H1 (cell line): ENCODE measurements around the gene SOX2. TPM values are rescaled to one million over a fixed set of nuclear protein-coding genes. Genes with fewer than 3 reads are reported as not detected.
A peak's percentile ranks its signal among the peaks of the same experiment; 100 is the strongest.

Experiments used
- CTCF ChIA-PET: fragments of 300-600 bp; sonication (Branson Sonifier 250); formaldehyde crosslinking; loops from one replicate; lab custom pipeline; 2021; ENCODE audit not compliant: partially characterized antibody; lab: Charles Lee
- POLR2A ChIA-PET: fragments of 300-600 bp; sonication (Branson Sonifier 250); formaldehyde crosslinking; loops from one replicate; lab custom pipeline; 2021; ENCODE audit warnings: inconsistent platforms; ENCODE audit not compliant: partially characterized antibody; lab: Charles Lee
- DNase-seq, 2 experiments: peaks; one replicate each; pipeline versions ENCODE4 v3.0.0 to v3.0.0-alpha.2; 2010 to 2022; ENCODE audit warnings: low spot score in 2 of 2, low read depth in 1 of 2, mixed read lengths in 1 of 2
- FAIRE-seq: peaks from 2 replicates; lab custom pipeline; 2011; peaks lifted over from hg19 to GRCh38; lab: Jason Lieb, UNC
- H2AFZ ChIP-seq: 2 replicates; pipeline ENCODE4 v1.8.1; 2012; ENCODE audit warnings: low read length, inconsistent platforms
- H2AK5ac ChIP-seq: 2 replicates; pipeline ENCODE4 v1.6.1; 2013; ENCODE audit warnings: low read depth, low read length
- H2BK120ac ChIP-seq: replicated peaks from 2 replicates; pipeline ENCODE3; 2013; ENCODE audit warnings: low read depth, low read length, inconsistent platforms
- H2BK12ac ChIP-seq: 2 replicates; pipeline ENCODE4 v1.6.1; 2013; ENCODE audit warnings: low read depth, low read length
- H2BK15ac ChIP-seq: 2 replicates; pipeline ENCODE4 v1.6.1; 2013; ENCODE audit warnings: low read length
- H2BK20ac ChIP-seq: 2 replicates; pipeline ENCODE4 v1.6.1; 2013; ENCODE audit warnings: low read length
- H2BK5ac ChIP-seq: 2 replicates; pipeline ENCODE4 v1.6.1; 2013; ENCODE audit warnings: low read depth, low read length
- H3K14ac ChIP-seq: 2 replicates; pipeline ENCODE4 v1.6.1; 2013; ENCODE audit warnings: inconsistent platforms; ENCODE audit not compliant: insufficient read length
- H3K18ac ChIP-seq: 2 replicates; pipeline ENCODE4 v1.6.1; 2013; ENCODE audit warnings: low read length; ENCODE audit errors: extremely low read depth
- H3K23ac ChIP-seq: 2 replicates; pipeline ENCODE4 v1.6.1; 2013; ENCODE audit warnings: inconsistent platforms; ENCODE audit not compliant: insufficient read length
- H3K23me2 ChIP-seq: 2 replicates; pipeline ENCODE4 v1.6.1; 2013; ENCODE audit warnings: low read depth, low read length
- H3K27ac ChIP-seq: 2 replicates; pipeline ENCODE4 v1.6.1; 2011; ENCODE audit warnings: low read depth, low read length, inconsistent platforms
- H3K27me3 ChIP-seq, 4 experiments: replicated peaks in 1 of 4; 1 replicate in 1 of 4; 2 replicates in 3 of 4; pipeline versions ENCODE4 v1.6.1 to v1.8.1; 2011 to 2013; ENCODE audit warnings: low read length in 3 of 4, mild to moderate bottlenecking in 3 of 4, inconsistent platforms in 2 of 4, mixed read lengths in 2 of 4, moderate library complexity in 1 of 4; ENCODE audit not compliant: control insufficient read depth in 3 of 4, insufficient read depth in 3 of 4; ENCODE audit errors: extremely low read depth in 1 of 4
- H3K36me3 ChIP-seq, 4 experiments: 2 replicates each; pipeline versions ENCODE4 v1.6.1 to v1.8.1; 2011 to 2013; ENCODE audit warnings: mild to moderate bottlenecking in 4 of 4, low read length in 3 of 4, moderate library complexity in 2 of 4, control low read depth in 1 of 4, inconsistent platforms in 1 of 4; ENCODE audit not compliant: insufficient read depth in 4 of 4, control insufficient read depth in 2 of 4
- H3K4ac ChIP-seq: replicated peaks from 2 replicates; pipeline ENCODE3; 2013; ENCODE audit warnings: low read length, low read depth, mixed read lengths, inconsistent platforms; ENCODE audit not compliant: insufficient read length
- H3K4me1 ChIP-seq, 4 experiments: replicated peaks in 1 of 4; 1 replicate in 1 of 4; 2 replicates in 3 of 4; pipeline versions ENCODE4 v1.6.1 to v1.8.1; 2011 to 2013; ENCODE audit warnings: low read length in 3 of 4, inconsistent platforms in 2 of 4, mixed read lengths in 1 of 4; ENCODE audit not compliant: insufficient read depth in 4 of 4, control insufficient read depth in 3 of 4
- H3K4me2 ChIP-seq, 2 experiments: 2 replicates each; pipeline versions ENCODE4 v1.6.1 to v1.8.1; 2011 to 2013; ENCODE audit warnings: low read depth in 2 of 2, low read length in 2 of 2, control low read depth in 1 of 2, inconsistent platforms in 1 of 2, mild to moderate bottlenecking in 1 of 2; ENCODE audit not compliant: insufficient read depth in 1 of 2
- H3K4me3 ChIP-seq, 4 experiments: fragments of 200-600, 300-600 bp in 1 of 4; sonication (generic), shearing (Covaris generic), sonication (Bioruptor Twin) in 1 of 4; 2 replicates each; pipeline versions ENCODE4 v1.5.1 to v1.8.1; 2011 to 2016; ENCODE audit warnings: low read length in 4 of 4, low read depth in 3 of 4, control low read depth in 2 of 4, inconsistent platforms in 2 of 4, mild to moderate bottlenecking in 2 of 4, mixed read lengths in 1 of 4, moderate library complexity in 1 of 4; ENCODE audit not compliant: insufficient read depth in 2 of 4; ENCODE audit errors: extremely low read depth in 1 of 4
- H3K56ac ChIP-seq: replicated peaks from 2 replicates; pipeline ENCODE3; 2013; ENCODE audit warnings: low read depth, mild to moderate bottlenecking, mixed read lengths, low read length, inconsistent platforms; ENCODE audit not compliant: insufficient read length
- H3K79me1 ChIP-seq: 2 replicates; pipeline ENCODE4 v1.6.1; 2013; ENCODE audit warnings: low read depth, low read length, control low read depth
- H3K79me2 ChIP-seq, 2 experiments: 2 replicates each; pipeline versions ENCODE4 v1.6.1 to v1.8.1; 2012 to 2013; ENCODE audit warnings: low read length in 2 of 2, mild to moderate bottlenecking in 2 of 2, inconsistent platforms in 1 of 2; ENCODE audit not compliant: insufficient read depth in 2 of 2, control insufficient read depth in 1 of 2
- H3K9ac ChIP-seq, 4 experiments: replicated peaks in 1 of 4; 1 replicate in 1 of 4; 2 replicates in 3 of 4; pipeline versions ENCODE4 v1.6.1 to v1.8.1; 2011 to 2013; ENCODE audit warnings: low read depth in 3 of 4, low read length in 3 of 4, control low read depth in 2 of 4, mild to moderate bottlenecking in 2 of 4, moderate library complexity in 2 of 4, inconsistent platforms in 1 of 4; ENCODE audit errors: extremely low read depth in 1 of 4
- H3K9me3 ChIP-seq, 2 experiments: 2 replicates each; pipeline versions ENCODE4 v1.6.1 to v1.8.1; 2012 to 2013; ENCODE audit warnings: mild to moderate bottlenecking in 2 of 2, moderate library complexity in 2 of 2, control low read depth in 1 of 2, inconsistent platforms in 1 of 2, low read depth in 1 of 2, low read length in 1 of 2, mixed read lengths in 1 of 2; ENCODE audit not compliant: insufficient read depth in 2 of 2
- H4K20me1 ChIP-seq, 2 experiments: replicated peaks in 1 of 2; 2 replicates each; pipeline versions ENCODE3 to v1.8.1; 2011 to 2013; ENCODE audit warnings: inconsistent platforms in 2 of 2, low read length in 2 of 2, mild to moderate bottlenecking in 1 of 2; ENCODE audit not compliant: insufficient read depth in 2 of 2, control insufficient read depth in 1 of 2
- H4K5ac ChIP-seq: 2 replicates; pipeline ENCODE4 v1.6.1; 2013; ENCODE audit warnings: low read length, low read depth, mixed read lengths, inconsistent platforms; ENCODE audit not compliant: insufficient read length
- H4K8ac ChIP-seq: 2 replicates; pipeline ENCODE4 v1.8.0; 2013; ENCODE audit warnings: mild to moderate bottlenecking, moderate library complexity, low read length, inconsistent platforms; ENCODE audit not compliant: insufficient read depth; ENCODE audit errors: extremely low read depth
- H4K91ac ChIP-seq: replicated peaks from 2 replicates; pipeline ENCODE3; 2013; ENCODE audit warnings: low read length, mixed read lengths, inconsistent platforms; ENCODE audit not compliant: insufficient read length
- EP300 ChIP-seq, 2 experiments: IDR thresholded peaks; 1 replicate in 1 of 2; 2 replicates in 1 of 2; pipeline ENCODE4 v1.6.1; 2011 to 2012; ENCODE audit warnings: low read depth in 2 of 2, low read length in 2 of 2, mild to moderate bottlenecking in 2 of 2, borderline replicate concordance in 1 of 2, inconsistent platforms in 1 of 2, moderate library complexity in 1 of 2
- GTF2F1 ChIP-seq: IDR thresholded peaks from 2 replicates; pipeline ENCODE4 v1.6.1; 2012; ENCODE audit warnings: low read depth, low read length, improper control_type of control experiment, borderline replicate concordance
- KDM4A ChIP-seq: IDR thresholded peaks from one replicate; pipeline ENCODE4 v1.7.1; 2012; ENCODE audit warnings: low read depth, mild to moderate bottlenecking, moderate library complexity, low read length, inconsistent platforms; ENCODE audit not compliant: severe bottlenecking
- MAFK ChIP-seq: IDR thresholded peaks from 2 replicates; pipeline ENCODE4 v1.6.1; 2012; ENCODE audit warnings: low read depth, mild to moderate bottlenecking, improper control_type of control experiment, low read length
- NRF1 ChIP-seq: IDR thresholded peaks from 2 replicates; pipeline ENCODE4 v1.6.1; 2011; ENCODE audit warnings: mild to moderate bottlenecking, low read depth, low read length, improper control_type of control experiment
- PHF8 ChIP-seq: fragments of 200-600 bp; sonication (generic); conservative IDR thresholded peaks from 2 replicates; pipeline ENCODE4 v1.7.1; 2012; ENCODE audit warnings: low read depth, mild to moderate bottlenecking, inconsistent platforms, low read length, moderate library complexity
- SP1 ChIP-seq: IDR thresholded peaks from 2 replicates; pipeline ENCODE4 v1.6.1; 2011; ENCODE audit warnings: low read depth, low read length
- ZNF274 ChIP-seq: IDR thresholded peaks from 2 replicates; pipeline ENCODE4 v1.7.0; 2012; ENCODE audit warnings: low read length, borderline replicate concordance; ENCODE audit errors: extremely low read depth
- WGBS, 2 experiments: shearing (Covaris generic) in 1 of 2; methylation state at CpG; one replicate each; pipeline versions ENCODE4 v1.1.6 to v1.1.7; 2013 to 2015; ENCODE audit warnings: low lambda C conversion rate in 2 of 2, mixed read lengths in 2 of 2, inconsistent platforms in 1 of 2, low coverage in 1 of 2, missing lambda C conversion rate in 1 of 2; ENCODE audit not compliant: insufficient replicate concordance in 2 of 2, insufficient coverage in 1 of 2, insufficient read length in 1 of 2; ENCODE audit errors: extremely low coverage in 1 of 2, missing lambda C conversion rate in 1 of 2; 5-methylcytosine and 5-hydroxymethylcytosine counted together
- polyA plus RNA-seq, 7 experiments: library from polyadenylated mRNA; depleted of rRNA in 3 of 7; stranded (reverse) in 5 of 7; unstranded in 2 of 7; fragments of >200 nt in 5 of 7; fragments of 200-250 nt in 2 of 7; gene quantifications; 1 replicate in 5 of 7; 2 replicates in 1 of 7; 4 replicates in 1 of 7; pipeline versions ENCODE4 v1.2.1 to v1.2.3, GENCODE V29; 2011 to 2013; ENCODE audit warnings: missing spikeins in 2 of 7, mixed read lengths in 2 of 7
- total RNA-seq: library from RNA; stranded (reverse); fragmentation: NEBNext Ultra II Directional; extraction: Animal tissue kit (Norgen Biotek cat#: 25700); gene quantifications from 2 replicates; pipeline ENCODE4 v1.2.1, GENCODE V29; 2021

The SOX2 gene
- total and polyA plus RNA-seq, 2 of the 8 experiments (the other 6 are each of a cell fraction or from before 2014, with no cell fraction given), result 149 to 247 TPM

- no peak overlapping the region for H3K9ac ChIP-seq
- H4K5ac ChIP-seq, result peak overlapping the region; percentile 85
- no peak overlapping the region for H2BK120ac ChIP-seq
- H4K20me1 ChIP-seq, result no peaks in the 10 kb centered on the region
- H3K23ac ChIP-seq, result no peak overlapping the region
- ChIA-PET POLR2A (interaction anchor here (1.4 to 5.6 kb wide), 4 partner anchors 10 to 27 kb away, joined by 4 to 72 read pairs (median 26); partner anchors contain the start of gene SOX2), CTCF (no interaction called here)
- no peak overlapping the region for H3K4ac ChIP-seq
- FAIRE-seq (peak; percentile 96), DNase-seq (no peak)
- H3K4me1 ChIP-seq, result peaks cover 11 to 39% (median 32%) of the 10 kb centered on the region in 4 experiments
- H3K14ac ChIP-seq, result no peak overlapping the region
- H3K79me1 ChIP-seq, result no peaks in the 10 kb centered on the region
- no peak overlapping the region for H4K8ac ChIP-seq
- no peak overlapping the region for H4K91ac ChIP-seq
- 6% methylated on average over 1 of the region's 1 CpG; no CpG with 5 or more reads in 1 of the 2 experiments for WGBS, 2 experiments
- peaks cover 15% of the 10 kb centered on the region for H3K23me2 ChIP-seq
- H3K36me3 ChIP-seq, result no peaks in the 10 kb centered on the region
- no peak overlapping the region; the same call in 1 of the 2 replicates for H2BK5ac ChIP-seq
- H2AK5ac ChIP-seq, result no peak overlapping the region
- no peak overlapping the region for H3K56ac ChIP-seq
- peak overlapping the region; percentile 76; the same call in 1 of the 2 replicates for H3K18ac ChIP-seq
- H3K27me3 ChIP-seq, result peaks cover 2 to 21% (median 10%) of the 10 kb centered on the region in 4 experiments; a peak in 5 of 7 replicates
- H3K79me2 ChIP-seq, result peaks cover 0 to 2% of the 10 kb centered on the region in 2 experiments; a peak in 1 of 4 replicates
- H3K4me2 ChIP-seq, result peak overlapping the region; percentile 58 to 100
- no peak overlapping the region for H2BK20ac ChIP-seq
- H2AFZ ChIP-seq, result no peak overlapping the region
- H3K27ac ChIP-seq, result no peak overlapping the region
- H2BK12ac ChIP-seq, result no peak overlapping the region
- H2BK15ac ChIP-seq, result no peak overlapping the region
- H3K9me3 ChIP-seq, result no peaks in the 10 kb centered on the region
- peak overlapping the region in 1 of 4 experiments; percentile 73; a peak in 2 of 8 replicates for H3K4me3 ChIP-seq
- TF ChIP-seq PHF8 (no peak), MAFK (0 out of 2 replicates have a peak, but pooled peaks have one; percentile 2), KDM4A (no peak), ZNF274 (no peak), SP1 (0 out of 2 replicates have a peak, but pooled peaks have one; percentile 19), EP300 (IDR thresholded peaks at IDR 0.05; ENCODE audit: borderline replicate concordance in 1 of 2, low read depth in 2 of 2, low read length in 2 of 2) (no peak), GTF2F1 (no peak), NRF1 (no peak)
These were observed 19.2 kb downstream of the SOX2 start for GRCh38 chr3:181730934-181731333.
